Hematopoietic multipotent progenitor cell treated with erythropoietin and hydrocortisone succinate and interleukin-3 and kit ligand, for 6 days (in vitro differentiated cells): ENCODE data around the gene LRRC40.
"Not testable (repeated sequence)": the region's sequence is repeated elsewhere in the genome, so short reads cannot be mapped to it uniquely, and the experiment has no call there.

Experiments
- DNase-seq: peaks from one replicate; pipeline ENCODE4 v3.0.0-alpha.2; 2015

LRRC40 gene

GRCh38 chr1:70205434-70206118 lies at the start of gene LRRC40:
TSS of gene LRRC40 (minus strand) at chr1:70205579. CDS start at chr1:70205540, 39 bp downstream.
- DNase-seq = peak; percentile 97

- DNase-seq = no peak
Observed at GRCh38 chr1:70248729-70249128, 43.4 kb upstream of the LRRC40 start.

GRCh38 chr1:70247768-70248167 lies 42.4 kb upstream of the LRRC40 start:
- no peak for DNase-seq

GRCh38 chr1:70247122-70247521 lies 41.7 kb upstream of the LRRC40 start:
- DNase-seq = no peak

GRCh38 chr1:70239940-70240339 lies 34.6 kb upstream of the LRRC40 start:
- DNase-seq = no peak

- no peak for DNase-seq
Observed at GRCh38 chr1:70234733-70235132, 29.4 kb upstream of the LRRC40 start.

GRCh38 chr1:70231475-70231874 lies 26.1 kb upstream of the LRRC40 start:
- no peak for DNase-seq

- DNase-seq = no peak
Observed at GRCh38 chr1:70228670-70229069, 23.3 kb upstream of the LRRC40 start.

- no peak for DNase-seq
Observed at GRCh38 chr1:70227439-70227838, 22.1 kb upstream of the LRRC40 start.

GRCh38 chr1:70224954-70225353 lies 19.6 kb upstream of the LRRC40 start:
- DNase-seq = no peak

GRCh38 chr1:70222716-70223235 lies 17.4 kb upstream of the LRRC40 start:
- no peak for DNase-seq

- peak; percentile 97 for DNase-seq
Observed at GRCh38 chr1:70221238-70222121, 16.1 kb upstream of the LRRC40 start, which contains the start of gene SRSF11. TSS of gene SRSF11 (plus strand) at chr1:70221380. CDS start at chr1:70221637, 257 bp downstream.

GRCh38 chr1:70220517-70221237 lies 15.3 kb upstream of the LRRC40 start:
- DNase-seq = no peak

- peak; percentile 75 for DNase-seq
Observed at GRCh38 chr1:70220015-70220414, 14.6 kb upstream of the LRRC40 start.

- no peak for DNase-seq
Observed at GRCh38 chr1:70211541-70211940, 6.2 kb upstream of the LRRC40 start.

GRCh38 chr1:70210820-70211219 lies 5.4 kb upstream of the LRRC40 start:
- DNase-seq = no peak

- DNase-seq = no peak
Observed at GRCh38 chr1:70208292-70208691, 2.9 kb upstream of the LRRC40 start.

GRCh38 chr1:70207492-70207891 lies 2.1 kb upstream of the LRRC40 start:
- DNase-seq = no peak

GRCh38 chr1:70206833-70207232 lies 1.5 kb upstream of the LRRC40 start:
- not testable (repeated sequence) for DNase-seq

- no peak for DNase-seq
Observed at GRCh38 chr1:70205071-70205433, 327 bp downstream of the LRRC40 start.

GRCh38 chr1:70204600-70204999 lies 779 bp downstream of the LRRC40 start:
- DNase-seq = no peak

- DNase-seq = no peak
Observed at GRCh38 chr1:70204139-70204538, 1.2 kb downstream of the LRRC40 start.

- no peak for DNase-seq
Observed at GRCh38 chr1:70202173-70202758, 3.1 kb downstream of the LRRC40 start.
